HG02973 (cell line): ENCODE data around the gene ABCC4.
"Not testable (repeated sequence)": the region's sequence is repeated elsewhere in the genome, so short reads cannot be mapped to it uniquely, and the experiment has no call there.

Experiments
- ATAC-seq: cut with Tn5 transposase; IDR thresholded peaks from one replicate; pipeline ENCODE4 v1.9.1; 2021; ENCODE audit warnings: moderate library complexity; ENCODE audit not compliant: unreplicated experiment

ABCC4 gene

GRCh38 chr13:95204231-95204765 lies 97.0 kb downstream of the ABCC4 start:
- no peak for ATAC-seq

GRCh38 chr13:95201814-95202651 lies 99.2 kb downstream of the ABCC4 start:
- ATAC-seq: no peak

GRCh38 chr13:95200386-95200957 lies 100.8 kb downstream of the ABCC4 start:
- not testable (repeated sequence) for ATAC-seq

GRCh38 chr13:95199896-95200295 lies 101.4 kb downstream of the ABCC4 start:
- no peak for ATAC-seq

GRCh38 chr13:95198606-95199005 lies 102.6 kb downstream of the ABCC4 start:
- ATAC-seq: not testable (repeated sequence)

- ATAC-seq: no peak
These were observed 103.7 kb downstream of the ABCC4 start for GRCh38 chr13:95197548-95197947.

- no peak for ATAC-seq
These were observed 106.1 kb downstream of the ABCC4 start for GRCh38 chr13:95195146-95195545.

GRCh38 chr13:95193509-95194230 lies 107.6 kb downstream of the ABCC4 start:
- ATAC-seq: no peak

GRCh38 chr13:95192998-95193397 lies 108.3 kb downstream of the ABCC4 start:
- no peak for ATAC-seq

- ATAC-seq: not testable (repeated sequence)
These were observed 108.7 kb downstream of the ABCC4 start for GRCh38 chr13:95192564-95192945.

- peak; percentile 89 for ATAC-seq
These were observed 109.3 kb downstream of the ABCC4 start for GRCh38 chr13:95191821-95192563.

- ATAC-seq: no peak
These were observed 113.1 kb downstream of the ABCC4 start for GRCh38 chr13:95188128-95188527.

GRCh38 chr13:95185851-95186250 lies 115.4 kb downstream of the ABCC4 start:
- ATAC-seq: no peak

- ATAC-seq: no peak
These were observed 115.9 kb downstream of the ABCC4 start for GRCh38 chr13:95185311-95185710.

GRCh38 chr13:95184317-95184716 lies 116.9 kb downstream of the ABCC4 start:
- ATAC-seq: no peak

GRCh38 chr13:95182570-95183265 lies 118.5 kb downstream of the ABCC4 start:
- no peak for ATAC-seq

- peak; percentile 83 for ATAC-seq
These were observed 119.7 kb downstream of the ABCC4 start for GRCh38 chr13:95181586-95181985.

GRCh38 chr13:95180513-95181245 lies 120.6 kb downstream of the ABCC4 start:
- peak; percentile 1 for ATAC-seq

GRCh38 chr13:95176611-95177259 lies 124.5 kb downstream of the ABCC4 start:
- ATAC-seq: no peak
